COLO829 (cell line): Measurements from ENCODE around the gene ANO2.

Experiments used
- DNase-seq: peaks from one replicate; pipeline ENCODE4 v3.0.0; 2012; ENCODE audit warnings: low spot score

ANO2 gene

GRCh38 chr12:5945071-5946008 is at the start of gene ANO2:
Gene ANO2 (minus strand): TSS chr12:5945259. CDS start chr12:5945217, 42 bp downstream.
- no peak for DNase-seq

- DNase-seq, result no peak
Observed at GRCh38 chr12:5989621-5990020, 44.6 kb upstream of the ANO2 start.

GRCh38 chr12:5988659-5989116 is 43.6 kb upstream of the ANO2 start:
- peak; percentile 70 for DNase-seq

DNA sequence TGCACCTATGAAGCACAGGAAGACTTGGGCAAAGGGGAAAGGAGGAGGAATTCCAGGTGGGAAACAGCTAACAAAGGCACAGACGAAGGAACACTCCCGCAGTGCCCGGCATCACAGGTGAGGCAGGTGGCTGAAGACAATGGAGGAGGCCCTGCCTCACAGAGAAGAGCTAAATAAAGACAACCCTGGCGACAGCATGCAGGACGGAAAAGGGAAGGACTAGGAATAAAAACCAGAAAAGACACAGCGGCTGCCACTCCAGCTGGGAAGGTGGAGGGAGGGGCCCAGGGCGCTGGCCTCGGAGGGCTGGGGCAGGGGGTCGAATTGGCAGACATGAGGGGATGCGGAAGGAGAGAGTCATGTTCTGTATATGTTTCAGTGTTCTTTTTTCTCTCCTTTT is 43.0 kb upstream of the ANO2 start:
- DNase-seq, result no peak

DNA sequence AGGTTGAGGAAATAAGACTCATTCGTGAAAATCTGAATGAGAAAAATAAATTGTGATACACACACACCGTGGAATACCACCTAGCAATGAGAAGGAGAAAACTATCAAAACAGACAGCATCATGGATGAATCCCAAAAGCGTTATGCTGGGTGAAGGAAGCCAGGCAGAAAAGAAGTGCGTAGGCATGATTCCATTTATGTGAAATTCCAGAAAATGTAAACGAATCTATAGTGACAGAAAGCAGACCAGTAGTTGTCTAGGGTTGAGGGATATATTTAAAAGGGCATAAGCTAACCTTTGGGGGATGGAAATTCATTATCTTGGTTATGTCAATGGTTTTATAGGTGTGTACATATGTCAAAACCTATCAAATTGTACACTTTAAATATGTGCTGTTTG is 42.5 kb upstream of the ANO2 start:
- DNase-seq, result no peak

GRCh38 chr12:5985471-5985870 is 40.4 kb upstream of the ANO2 start:
- no peak for DNase-seq

DNA sequence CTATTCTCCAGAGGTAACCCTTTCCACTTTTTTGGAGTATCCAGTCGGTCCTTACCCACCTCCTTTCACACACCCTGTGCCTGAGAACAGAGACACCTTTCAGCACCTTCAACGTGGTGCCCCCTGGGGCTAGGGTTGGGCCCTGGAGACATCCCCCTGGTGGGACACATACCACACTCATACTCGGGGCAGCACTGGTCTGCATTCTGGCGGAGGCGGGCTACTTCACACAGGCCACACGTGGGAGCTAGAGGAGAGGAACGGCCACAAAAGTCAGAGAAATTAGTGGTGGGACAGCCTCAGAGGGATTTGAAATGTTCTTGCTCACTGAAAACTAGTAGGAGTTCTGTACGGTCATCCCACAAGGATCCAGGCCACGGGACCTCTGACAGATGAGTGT is 39.8 kb upstream of the ANO2 start:
- DNase-seq, result no peak

GRCh38 chr12:5982106-5982505 is 37.0 kb upstream of the ANO2 start:
- DNase-seq, result no peak

GRCh38 chr12:5977556-5977955 is 32.5 kb upstream of the ANO2 start:
- DNase-seq, result no peak

- DNase-seq, result no peak
Observed at GRCh38 chr12:5976711-5977110, 31.7 kb upstream of the ANO2 start.

GRCh38 chr12:5976196-5976595 is 31.1 kb upstream of the ANO2 start:
- no peak for DNase-seq

DNA sequence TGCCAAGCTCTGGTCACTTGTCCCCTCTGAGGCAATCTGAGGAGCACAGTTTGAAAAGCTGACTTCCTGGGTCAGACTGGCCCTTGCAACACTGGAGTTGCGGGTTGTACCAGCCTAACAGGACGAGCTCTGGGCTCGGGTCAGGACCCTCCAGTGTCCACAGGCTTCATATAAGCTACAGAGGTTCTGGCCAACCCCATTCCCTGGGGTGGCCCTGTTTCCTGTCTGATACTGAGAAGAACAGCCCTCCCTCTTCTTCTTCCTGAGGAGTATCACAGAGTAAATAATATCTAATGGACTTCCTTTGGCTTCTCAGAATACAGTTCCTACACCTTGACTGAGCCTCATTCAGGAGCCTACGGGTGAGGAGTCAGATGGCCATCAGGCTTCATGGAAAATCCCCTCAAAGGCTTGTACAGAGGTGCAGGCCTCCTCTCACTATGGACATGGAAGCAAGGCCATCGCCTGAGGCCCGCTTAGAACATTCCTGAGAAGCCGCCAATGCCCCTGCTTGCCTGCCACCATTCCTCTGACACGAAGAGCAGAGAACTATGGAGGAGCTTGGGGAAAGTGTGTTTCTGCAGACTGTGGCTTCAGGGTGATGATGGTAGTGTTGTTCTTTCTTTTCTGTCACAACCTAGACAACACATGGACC is 28.5 kb upstream of the ANO2 start:
- no peak for DNase-seq

GRCh38 chr12:5972387-5972786 is 27.3 kb upstream of the ANO2 start:
- DNase-seq, result no peak

DNA sequence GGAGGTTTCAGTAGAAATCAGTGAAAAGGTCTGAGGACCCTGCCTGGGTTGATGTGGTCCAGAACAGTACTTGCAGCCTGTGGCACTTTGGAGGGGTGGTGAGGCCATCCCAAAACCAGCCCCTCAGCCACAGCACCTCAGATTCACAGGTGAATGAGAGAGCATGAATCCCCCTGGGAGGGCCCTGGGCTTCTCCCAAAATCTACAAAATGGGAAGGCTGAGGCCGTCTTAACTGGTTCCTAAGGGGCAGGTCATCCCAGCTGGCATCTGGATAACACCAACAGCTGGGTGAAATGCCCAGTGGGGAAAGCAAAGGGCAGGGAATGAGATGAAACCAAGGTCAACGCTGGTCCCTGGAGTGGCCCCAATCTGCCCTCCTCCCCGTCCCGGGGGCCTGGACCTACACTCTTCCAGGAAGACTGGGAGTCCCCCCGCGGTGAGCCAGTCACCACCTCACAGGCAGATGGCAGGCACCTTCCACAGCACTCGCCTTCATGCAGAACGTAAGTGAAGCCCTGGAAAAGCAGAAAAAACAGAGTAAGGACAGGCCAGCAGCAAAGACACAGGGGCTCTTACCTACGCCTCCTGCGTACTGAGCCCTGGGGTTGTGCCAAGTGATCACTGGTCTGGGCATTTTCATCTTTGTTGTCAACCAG is 26.3 kb upstream of the ANO2 start:
- DNase-seq, result no peak

GRCh38 chr12:5969974-5970690 is 25.1 kb upstream of the ANO2 start:
- no peak for DNase-seq

DNA sequence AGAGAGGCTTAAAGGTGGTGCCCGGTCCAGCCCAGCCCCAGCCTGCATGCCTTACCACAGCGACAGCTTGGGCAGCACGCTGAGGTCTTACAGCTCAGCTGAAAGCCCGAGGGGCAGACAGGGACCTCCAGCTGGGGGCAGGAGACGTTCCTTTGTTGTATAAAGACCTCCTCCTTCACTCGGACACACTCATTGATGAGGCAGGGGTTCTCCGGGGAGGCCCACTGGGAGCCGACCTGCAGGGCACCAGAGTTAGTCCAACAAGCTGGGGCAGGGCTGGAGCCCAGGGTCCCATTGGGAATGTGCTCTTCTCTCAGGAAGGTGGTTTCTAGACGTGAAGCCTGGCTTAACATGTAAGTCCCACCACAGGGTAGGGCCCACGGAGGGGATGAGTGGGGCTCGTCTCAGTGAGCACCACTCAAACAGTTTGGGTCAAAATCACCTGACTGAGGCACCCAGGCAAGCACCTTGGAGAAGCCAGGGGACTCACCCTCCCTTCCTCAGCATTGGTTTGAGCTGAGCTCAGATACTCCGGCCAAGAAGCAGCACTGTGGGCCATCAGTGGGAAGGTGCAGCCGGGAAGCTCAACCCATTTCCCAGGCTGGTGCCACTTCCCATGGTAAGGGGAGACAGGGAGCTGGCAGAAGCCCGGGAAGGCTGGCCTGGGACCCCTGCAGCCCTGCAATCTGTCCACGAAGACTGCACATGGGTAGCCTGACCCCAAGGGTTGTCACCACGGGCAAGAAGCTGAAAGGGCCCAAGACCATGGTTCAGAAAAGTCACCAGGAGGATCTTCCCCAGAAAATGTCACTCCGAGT is 24.3 kb upstream of the ANO2 start:
- DNase-seq, result no peak

DNA sequence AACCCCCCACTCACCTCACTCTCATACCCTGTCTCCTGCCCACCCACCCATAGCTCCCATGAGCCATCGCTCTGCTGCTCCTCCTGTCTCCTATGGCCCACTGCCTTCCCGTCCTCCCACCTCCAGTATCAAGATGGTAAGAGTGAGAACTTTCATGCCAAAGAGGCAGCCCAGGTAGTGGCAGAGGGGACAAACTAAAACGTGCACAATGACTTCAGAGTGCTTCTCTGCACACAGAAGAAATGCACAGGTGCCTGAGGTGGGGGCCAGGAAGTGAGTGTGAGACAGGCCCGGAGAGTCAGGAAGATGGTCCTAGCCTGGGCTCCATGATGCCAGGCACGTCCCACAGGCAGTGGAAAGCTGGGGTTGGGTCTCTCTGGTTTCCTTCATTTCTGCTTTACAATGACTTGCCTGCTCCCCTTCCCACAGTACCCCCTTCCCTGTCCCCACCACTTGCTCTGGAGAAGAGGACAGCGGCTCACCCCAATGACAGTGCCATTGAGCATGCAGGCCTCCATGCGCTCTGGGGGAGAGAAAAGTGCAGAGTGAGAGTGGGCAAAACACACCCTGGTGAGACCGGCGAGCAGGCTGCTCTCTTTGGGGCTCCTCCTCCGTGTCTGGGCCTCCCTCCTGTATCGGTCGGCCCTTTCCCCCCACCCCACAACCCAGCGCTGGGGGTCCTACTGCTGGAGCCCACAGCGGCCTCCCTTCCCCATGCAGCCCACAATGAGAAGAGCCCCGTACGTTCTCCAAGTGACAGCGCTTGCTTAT is 22.8 kb upstream of the ANO2 start:
- no peak for DNase-seq

DNA sequence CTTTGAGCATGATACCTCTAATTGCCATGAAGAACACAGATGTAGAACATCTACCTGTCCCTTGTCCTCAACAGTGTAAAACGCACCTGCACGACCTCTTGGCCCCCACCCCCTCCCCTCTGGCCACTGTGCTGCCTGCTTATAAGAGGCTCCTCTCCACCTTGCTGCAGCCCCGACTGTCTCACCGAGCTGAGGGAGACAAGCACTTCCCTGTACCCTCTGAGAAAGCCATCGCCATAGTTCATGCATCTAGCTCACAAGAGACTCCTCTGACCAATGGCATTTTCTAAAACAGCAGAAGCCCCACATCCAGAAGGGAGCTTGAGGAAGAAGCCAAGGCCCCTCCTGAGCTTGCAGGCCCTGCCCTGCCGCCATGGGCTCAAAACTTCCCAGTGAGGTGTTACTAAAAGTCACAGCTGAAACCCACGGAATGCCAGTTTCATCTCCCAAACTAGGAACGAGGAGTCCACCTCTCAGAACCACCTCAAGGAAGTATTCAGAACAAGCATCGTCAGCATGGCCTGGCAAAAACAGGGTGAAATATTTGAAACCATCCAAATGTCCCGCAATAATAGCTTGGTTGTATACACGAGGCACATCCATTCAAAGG is 21.5 kb upstream of the ANO2 start:
- DNase-seq, result no peak

DNA sequence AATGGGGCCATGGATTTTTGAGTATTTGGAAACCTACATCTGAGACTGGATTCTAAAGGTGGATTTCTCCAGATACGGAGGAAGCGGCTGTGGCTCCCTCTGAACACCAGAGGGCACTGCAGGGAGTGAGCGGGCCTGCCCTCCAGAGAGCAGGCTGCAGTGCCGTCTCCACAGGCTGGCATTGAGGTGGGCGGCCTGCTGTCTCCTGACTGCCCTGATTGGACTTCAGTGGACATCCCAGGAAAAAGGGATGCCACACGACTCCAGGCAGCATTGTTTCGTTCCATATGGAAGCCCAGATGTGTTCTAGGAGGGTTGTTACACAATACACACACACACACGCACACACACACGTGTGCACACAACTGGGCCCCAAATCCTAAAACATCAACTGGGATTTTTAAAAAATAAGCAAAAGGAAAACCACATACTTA is 20.9 kb upstream of the ANO2 start:
- DNase-seq, result peak; percentile 54
